ENCODE data around the gene HDAC10.

- TF ChIP-seq, protein P1, sequence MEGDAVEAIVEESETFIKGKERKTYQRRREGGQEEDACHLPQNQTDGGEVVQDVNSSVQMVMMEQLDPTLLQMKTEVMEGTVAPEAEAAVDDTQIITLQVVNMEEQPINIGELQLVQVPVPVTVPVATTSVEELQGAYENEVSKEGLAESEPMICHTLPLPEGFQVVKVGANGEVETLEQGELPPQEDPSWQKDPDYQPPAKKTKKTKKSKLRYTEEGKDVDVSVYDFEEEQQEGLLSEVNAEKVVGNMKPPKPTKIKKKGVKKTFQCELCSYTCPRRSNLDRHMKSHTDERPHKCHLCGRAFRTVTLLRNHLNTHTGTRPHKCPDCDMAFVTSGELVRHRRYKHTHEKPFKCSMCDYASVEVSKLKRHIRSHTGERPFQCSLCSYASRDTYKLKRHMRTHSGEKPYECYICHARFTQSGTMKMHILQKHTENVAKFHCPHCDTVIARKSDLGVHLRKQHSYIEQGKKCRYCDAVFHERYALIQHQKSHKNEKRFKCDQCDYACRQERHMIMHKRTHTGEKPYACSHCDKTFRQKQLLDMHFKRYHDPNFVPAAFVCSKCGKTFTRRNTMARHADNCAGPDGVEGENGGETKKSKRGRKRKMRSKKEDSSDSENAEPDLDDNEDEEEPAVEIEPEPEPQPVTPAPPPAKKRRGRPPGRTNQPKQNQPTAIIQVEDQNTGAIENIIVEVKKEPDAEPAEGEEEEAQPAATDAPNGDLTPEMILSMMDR (IDR thresholded peaks at IDR 0.05; ENCODE audit: low read depth, low read length): no peak
- no peak for TF ChIP-seq EZH2phosphoT487 (IDR thresholded peaks at IDR 0.05; ENCODE audit: low read depth)
Observed at GRCh38 chr22:50253941-50254340, 2.9 kb upstream of the HDAC10 start.

All from OCI-LY3 (cell line).